Left cardiac atrium (tissue), 4 donors: ENCODE results near the gene SLC25A26. TPM values are rescaled to one million over a fixed set of nuclear protein-coding genes. Genes with fewer than 3 reads are reported as not detected.
"Not testable (repeated sequence)": the region's sequence is repeated elsewhere in the genome, so short reads cannot be mapped to it uniquely, and the experiment has no call there.

Source experiments
- ATAC-seq, 2 donors: fragments of 200-7000 bp; cut with Tn5 transposase; one replicate each; pipeline ENCODE4 v1.9.1; 2020; ENCODE audit warnings: mild to moderate bottlenecking in 2 of 2, moderate library complexity in 2 of 2
- DNase-seq: peaks from one replicate; pipeline ENCODE4 v3.0.0-alpha.2; 2020
- intact Hi-C, 2 donors: fragments of 100-400 bp; cut with DNase I; formaldehyde crosslinking; loops; one replicate each; pipeline versions ENCODE4 v1.14.1 to v1.15.1; 2022 to 2023
- total RNA-seq, 2 donors: library from RNA; stranded (reverse); fragmentation: NEBNext Ultra II Directional; extraction: Animal tissue kit (Norgen Biotek cat#: 25700); gene quantifications; one replicate each; pipeline ENCODE4 v1.2.1, GENCODE V29; 2021
- donor health status: DM: no; HTN: yes; CAD: no.
- donor health status: DM: no; HTN: yes; CAD: no; lungs with severe emphysema.
- donor health status: DM: yes; HTN: yes; CAD: no.
- donor health status: Dilated cardiomyopathy.

Gene SLC25A26
- total RNA-seq, 2 donors from 2014 or later: 27.1 to 32.0 TPM

- intact Hi-C loops: no loop called here
- DNase-seq (no peak), ATAC-seq (no peak)
Measured at GRCh38 chr3:66215106-66215505, 5.7 kb upstream of the SLC25A26 start.

GRCh38 chr3:66220066-66220465 lies 735 bp upstream of the SLC25A26 start:
- ATAC-seq (no peak), DNase-seq (no peak)
- intact Hi-C loops: no loop called here

DNA sequence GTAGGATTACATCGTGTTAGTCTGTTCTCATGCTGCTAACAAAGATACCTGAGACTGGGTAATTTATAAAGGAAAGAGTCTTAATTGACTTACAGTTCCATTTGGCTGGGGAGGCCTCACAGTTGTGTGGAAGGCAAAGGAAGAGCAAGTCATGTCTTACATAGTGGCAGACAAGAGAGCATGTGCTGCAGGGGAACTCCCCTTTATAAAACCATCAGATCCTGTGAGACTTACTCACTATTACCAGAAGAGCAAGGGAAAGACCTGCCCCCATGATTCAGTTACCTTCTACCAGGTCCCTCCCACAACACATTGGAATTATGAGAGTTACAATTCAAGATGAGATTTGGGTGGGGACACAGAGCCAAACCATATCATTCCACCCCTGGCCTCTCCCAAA lies 3.4 kb downstream of the SLC25A26 start:
- ATAC-seq: no peak
- DNase-seq: no peak
- intact Hi-C loops: no loop called here

GRCh38 chr3:66226093-66226492 lies 5.3 kb downstream of the SLC25A26 start:
- ATAC-seq, intact Hi-C loops, DNase-seq: not testable (repeated sequence)

DNA sequence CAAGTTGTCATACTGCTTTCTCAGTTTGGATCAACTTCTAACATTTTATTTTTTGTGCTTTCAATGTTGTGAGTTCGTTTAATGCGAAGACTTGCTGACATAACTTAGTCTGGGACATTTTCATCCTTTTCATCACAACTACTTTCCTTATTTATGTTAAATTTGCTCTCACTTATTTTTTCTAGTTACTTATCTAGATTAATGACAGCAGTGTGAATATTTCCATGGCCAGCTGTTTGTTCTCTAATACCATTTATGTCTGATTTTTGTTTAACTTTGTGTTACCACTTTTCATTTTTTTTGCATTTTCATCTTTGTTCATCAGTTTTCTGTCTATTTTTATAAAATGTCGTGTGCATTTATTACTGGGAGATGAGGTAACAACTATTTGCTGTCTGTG lies 6.2 kb downstream of the SLC25A26 start:
- no peak for DNase-seq
- ATAC-seq: no peak
- intact Hi-C loops: no loop called here

DNA sequence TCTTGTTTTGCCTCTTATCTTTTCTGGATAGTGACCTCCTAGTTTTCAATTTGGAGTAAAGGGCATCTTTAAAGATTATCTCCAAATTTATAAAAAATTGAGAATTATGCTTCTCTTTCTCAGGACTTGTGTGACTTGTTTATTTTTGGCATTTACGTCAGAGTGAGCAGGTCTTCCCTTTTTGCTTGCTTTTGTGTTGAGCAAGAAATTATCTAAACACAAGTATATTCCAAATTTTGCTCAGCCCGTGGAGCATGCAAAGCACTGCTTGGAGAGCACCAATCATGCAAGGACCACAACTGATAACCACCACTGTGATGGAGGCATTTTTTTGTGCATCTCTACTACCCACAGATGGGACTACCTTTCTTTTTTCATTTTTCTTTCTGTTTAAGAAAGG lies 7.1 kb downstream of the SLC25A26 start:
- DNase-seq (no peak), ATAC-seq (no peak)
- intact Hi-C loops: no loop called here

- intact Hi-C loops: no loop called here
- no peak for DNase-seq
Measured at GRCh38 chr3:66228707-66229106, 7.9 kb downstream of the SLC25A26 start.

DNA sequence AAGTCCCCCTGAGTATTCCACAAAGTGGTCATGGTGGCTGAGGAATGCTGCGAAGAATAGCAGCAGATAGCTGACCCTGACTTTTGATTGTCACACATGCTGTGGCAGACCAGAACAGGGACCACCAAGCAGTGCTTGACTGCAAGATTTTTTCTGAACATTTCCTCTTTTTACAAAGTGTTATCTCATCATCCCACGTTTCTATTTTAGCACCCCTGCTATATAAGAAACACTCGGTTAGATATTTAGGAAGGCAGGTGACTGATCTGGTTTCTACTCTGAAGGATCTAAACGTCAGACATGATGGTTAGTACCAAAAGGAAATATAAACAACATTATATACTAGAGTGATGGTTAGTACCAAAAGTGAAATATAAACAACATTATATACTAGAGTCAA lies 9.1 kb downstream of the SLC25A26 start:
- ATAC-seq: no peak
- intact Hi-C loops: no loop called here

More at GRCh38 chr3:66228707-66229106, 7.9 kb downstream of the SLC25A26 start:
- no peak for ATAC-seq

GRCh38 chr3:66233033-66233432 lies 12.2 kb downstream of the SLC25A26 start:
- intact Hi-C loops: no loop called here

More for the DNA sequence above, 9.1 kb downstream of the SLC25A26 start:
- no peak for DNase-seq

DNA sequence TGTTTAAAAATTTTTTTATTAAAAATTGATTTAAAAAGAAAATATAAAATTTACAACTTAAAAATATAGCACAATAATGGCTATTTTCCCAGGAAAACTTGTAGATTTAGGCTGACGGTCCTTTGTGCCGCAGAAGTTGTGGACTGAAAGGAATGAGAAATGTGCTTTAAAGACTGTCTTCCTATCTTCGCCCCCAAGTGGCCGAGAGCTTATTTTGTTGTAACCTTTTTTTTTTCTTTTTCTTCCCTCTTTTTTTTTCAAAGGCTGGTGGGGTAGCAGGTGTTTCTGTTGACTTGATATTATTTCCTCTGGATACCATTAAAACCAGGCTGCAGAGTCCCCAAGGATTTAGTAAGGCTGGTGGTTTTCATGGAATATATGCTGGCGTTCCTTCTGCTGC lies 15.5 kb downstream of the SLC25A26 start:
- DNase-seq: no peak
- no peak for ATAC-seq
- intact Hi-C loops: no loop called here

More at GRCh38 chr3:66233033-66233432, 12.2 kb downstream of the SLC25A26 start:
- DNase-seq: no peak
- ATAC-seq: no peak

DNA sequence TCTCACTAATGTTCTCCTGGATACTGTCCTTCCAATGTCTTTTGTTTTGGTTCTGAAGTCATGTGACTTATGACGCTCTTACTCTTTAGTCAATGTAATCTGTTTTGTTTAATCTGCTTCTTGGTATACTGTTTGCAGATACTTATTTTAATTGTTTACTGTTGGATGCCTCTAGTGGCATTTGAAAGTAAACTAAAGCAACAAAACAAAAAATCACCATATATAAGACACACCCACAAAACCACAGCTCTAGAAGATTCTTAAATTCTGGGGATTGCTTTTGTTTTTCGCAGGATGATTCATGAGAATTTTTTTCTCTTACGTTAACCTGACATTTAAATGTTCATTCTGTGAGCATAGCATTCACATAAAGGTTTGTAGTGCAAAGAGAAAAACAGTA lies 16.8 kb downstream of the SLC25A26 start:
- no peak for DNase-seq
- ATAC-seq: no peak
- intact Hi-C loops: no loop called here

DNA sequence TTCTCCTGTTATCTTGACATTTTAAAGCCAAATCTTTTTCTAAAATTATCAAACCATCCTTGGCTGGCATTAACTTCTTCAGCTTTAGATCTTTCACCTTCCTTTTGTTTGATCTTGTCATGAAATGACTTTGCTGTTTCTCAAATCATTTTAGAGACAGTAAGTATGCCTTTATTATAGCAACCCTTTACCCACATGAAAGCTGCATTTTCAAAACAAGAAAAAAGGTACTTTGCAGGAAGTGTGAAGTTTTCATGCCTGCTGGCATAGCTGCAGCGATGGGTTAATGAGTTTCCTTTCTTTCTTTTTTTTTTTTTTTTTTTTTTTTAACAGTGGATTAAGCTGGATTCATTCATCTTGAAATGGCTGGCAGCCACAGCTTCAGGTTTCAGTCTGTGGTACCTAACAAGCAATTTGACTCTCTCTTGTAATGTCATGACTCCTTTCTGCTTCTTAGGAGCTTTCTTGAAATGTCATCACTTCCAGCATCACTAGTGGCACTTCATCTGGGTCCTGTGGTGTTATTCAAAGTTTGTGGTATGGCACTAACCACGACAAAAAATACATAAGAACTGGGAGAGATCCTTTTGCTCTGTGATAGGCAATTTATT lies 18.8 kb downstream of the SLC25A26 start:
- ATAC-seq: no peak
- DNase-seq: no peak
- intact Hi-C loops: no loop called here

- DNase-seq (no peak), ATAC-seq (no peak)
- intact Hi-C loops: no loop called here
Measured at GRCh38 chr3:66241466-66241865, 20.7 kb downstream of the SLC25A26 start.

GRCh38 chr3:66242788-66243464 lies 22.1 kb downstream of the SLC25A26 start:
- DNase-seq (no peak), ATAC-seq (no peak)

GRCh38 chr3:66248641-66249040 lies 27.8 kb downstream of the SLC25A26 start:
- no peak for ATAC-seq
- no peak for DNase-seq
- intact Hi-C loops: no loop called here

More at GRCh38 chr3:66242788-66243464, 22.1 kb downstream of the SLC25A26 start:
- intact Hi-C loops: no loop called here

- intact Hi-C loops: loop anchor here in 1 of 2 donors (10.0 kb wide), 1 partner anchor 571 kb away; no protein-coding TSS in a partner anchor
- no peak for DNase-seq
- ATAC-seq: no peak
Measured at GRCh38 chr3:66253790-66254620, 33.2 kb downstream of the SLC25A26 start.

DNA sequence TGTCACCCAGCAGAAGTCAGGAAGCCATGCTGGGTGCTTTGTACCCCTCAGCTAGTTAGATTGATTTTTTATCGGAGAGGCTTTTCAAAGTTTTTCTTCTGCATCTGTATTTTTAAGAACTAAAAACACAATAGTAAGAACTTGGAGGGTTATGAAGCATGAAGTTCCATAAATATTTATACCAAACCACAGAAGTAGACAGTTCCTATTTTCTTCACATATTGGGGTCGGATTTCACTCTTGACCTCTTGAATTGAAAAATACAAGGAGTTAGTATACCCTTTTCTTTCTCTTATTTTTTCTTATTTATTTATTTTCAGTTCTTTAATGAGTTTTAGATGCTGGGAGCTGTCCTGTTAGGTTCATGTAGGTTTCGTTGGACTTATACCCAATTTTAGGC lies 35.1 kb downstream of the SLC25A26 start:
- ATAC-seq: no peak
- no peak for DNase-seq
- intact Hi-C loops: loop anchor here (5.0 to 10.0 kb wide), 2 partner anchors 566 to 569 kb away; no protein-coding TSS in a partner anchor

DNA sequence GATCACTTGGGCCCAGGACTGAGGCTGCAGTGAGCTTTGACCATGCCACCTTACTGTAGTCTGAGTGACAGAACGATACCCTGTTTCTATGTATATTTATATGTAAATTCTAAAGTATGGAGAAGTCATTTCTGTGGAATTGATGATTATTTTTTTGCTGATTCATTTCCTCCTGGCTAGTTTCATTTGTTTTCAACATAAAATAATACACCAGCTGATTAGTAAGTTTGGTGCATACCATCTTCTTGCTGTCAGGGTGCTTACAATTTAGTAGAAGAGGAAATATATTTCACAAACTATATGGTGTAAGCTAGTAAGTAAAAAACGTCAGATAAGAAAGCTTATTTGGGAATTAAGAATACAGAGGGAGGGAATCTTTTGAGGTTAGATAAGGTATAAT lies 36.0 kb downstream of the SLC25A26 start:
- no peak for DNase-seq
- no peak for ATAC-seq
- intact Hi-C loops: loop anchor here (5.0 to 10.0 kb wide), 2 partner anchors 565 to 568 kb away; no protein-coding TSS in a partner anchor

DNA sequence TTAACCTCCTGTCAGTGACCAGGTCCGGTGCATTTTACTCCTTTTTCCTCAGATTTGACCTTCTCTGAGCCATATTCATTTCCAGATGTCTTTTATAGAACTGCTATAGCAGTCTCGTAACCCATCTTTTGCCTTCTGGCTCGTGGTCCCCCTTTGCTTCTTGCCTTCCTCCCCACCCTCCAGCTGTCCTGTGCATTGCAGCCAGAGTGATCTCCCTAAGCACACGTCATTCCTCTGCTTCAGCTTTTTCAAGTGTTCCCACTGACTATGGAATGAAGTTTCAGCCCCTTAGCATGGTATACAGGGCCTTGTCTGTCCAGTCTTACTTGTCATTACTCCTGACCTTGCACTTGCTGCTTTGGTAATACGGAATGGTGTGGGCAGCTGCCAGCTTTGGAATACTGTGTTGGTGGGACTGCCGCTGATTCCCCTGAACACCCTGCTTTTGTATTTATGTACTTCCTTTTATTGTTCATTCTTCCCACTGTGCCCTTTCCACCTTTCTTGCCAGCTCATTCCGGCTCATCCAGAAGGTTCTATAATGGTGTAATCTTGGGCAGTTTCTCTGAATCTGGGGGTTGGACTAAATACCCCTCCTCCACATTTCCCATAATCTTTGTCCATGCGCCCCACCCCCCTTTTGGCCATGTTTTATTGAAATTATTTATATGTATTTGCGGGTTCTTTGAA lies 38.9 kb downstream of the SLC25A26 start:
- ATAC-seq (no peak), DNase-seq (no peak)
- intact Hi-C loops: loop anchor here (5.0 to 10.0 kb wide), 2 partner anchors 563 to 565 kb away; no protein-coding TSS in a partner anchor
